GM18502 (cell line): Measurements from ENCODE around the gene C6orf62.
A peak's percentile ranks its signal among the peaks of the same experiment; 100 is the strongest.
"Not testable (repeated sequence)": the region's sequence is repeated elsewhere in the genome, so short reads cannot be mapped to it uniquely, and the experiment has no call there.

Experiments
- ATAC-seq: cut with Tn5 transposase; IDR thresholded peaks from one replicate; pipeline ENCODE4 v1.9.1; 2021; ENCODE audit warnings: mild to moderate bottlenecking; ENCODE audit not compliant: unreplicated experiment, poor library complexity

Gene C6orf62

GRCh38 chr6:24702720-24703282 is 16.2 kb downstream of the C6orf62 start:
- ATAC-seq = no peak

- no peak for ATAC-seq
These were observed 19.2 kb downstream of the C6orf62 start for GRCh38 chr6:24699521-24700359.

DNA sequence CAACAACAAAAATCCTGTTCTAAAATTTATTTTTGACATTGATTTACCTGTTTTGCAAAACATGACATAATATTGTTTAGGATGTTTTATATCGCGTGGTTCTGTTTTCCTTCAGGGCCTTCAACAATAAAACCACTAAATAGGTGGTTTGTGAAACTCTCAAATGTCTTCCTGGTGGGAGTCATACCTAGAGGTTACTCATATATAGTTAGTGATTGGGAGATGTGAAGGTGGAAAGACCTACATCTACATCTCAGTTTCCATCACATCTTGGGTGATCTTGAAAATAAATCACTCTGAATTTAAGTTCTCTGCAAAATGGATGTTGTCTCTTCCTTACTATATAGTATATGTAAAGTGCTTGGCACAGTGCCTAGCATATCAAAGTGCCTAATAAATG is 22.9 kb downstream of the C6orf62 start:
- ATAC-seq = no peak

- peak; percentile 78 for ATAC-seq
These were observed 23.3 kb downstream of the C6orf62 start for GRCh38 chr6:24695635-24696034.

- ATAC-seq = no peak
These were observed 24.8 kb downstream of the C6orf62 start for GRCh38 chr6:24694198-24694597.

DNA sequence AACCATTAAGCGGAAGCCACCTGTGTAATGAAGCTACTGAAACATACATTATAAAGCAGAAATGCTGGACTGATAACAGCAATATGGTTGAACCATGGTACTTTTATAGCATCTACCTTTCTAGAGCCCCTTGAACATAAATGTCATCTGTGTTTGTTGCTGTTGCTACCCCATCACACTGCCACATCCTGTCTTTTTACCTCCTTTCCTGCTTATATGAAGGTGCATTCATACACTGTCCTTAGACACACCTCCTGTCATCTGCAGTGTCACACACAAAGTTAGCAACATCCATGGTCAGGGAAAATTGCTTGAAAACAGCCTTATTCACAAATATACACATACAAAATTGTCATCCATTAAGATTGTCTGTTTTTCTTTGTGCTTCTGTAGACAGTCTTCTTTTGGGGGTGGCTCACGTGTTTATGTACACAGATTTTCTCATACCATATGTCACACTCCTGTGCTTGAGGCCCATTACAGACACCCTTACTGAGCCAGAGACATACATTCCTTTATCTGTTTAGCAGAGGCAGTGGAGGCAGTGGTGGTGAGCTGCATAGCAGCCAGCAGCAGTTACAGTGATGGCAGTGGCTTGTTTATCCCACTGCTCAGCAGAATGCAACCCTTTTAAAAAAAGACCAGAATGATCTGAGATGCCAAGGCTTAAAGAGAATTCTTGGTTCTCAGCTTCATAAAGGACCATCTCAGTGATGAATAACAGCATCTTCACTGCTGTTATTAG is 25.9 kb downstream of the C6orf62 start:
- no peak for ATAC-seq

- no peak for ATAC-seq
These were observed 26.5 kb downstream of the C6orf62 start for GRCh38 chr6:24692415-24692814.

GRCh38 chr6:24692003-24692402 is 27.0 kb downstream of the C6orf62 start:
- ATAC-seq = no peak

GRCh38 chr6:24691550-24691949 is 27.4 kb downstream of the C6orf62 start:
- ATAC-seq = no peak

- ATAC-seq = no peak
These were observed 28.4 kb downstream of the C6orf62 start for GRCh38 chr6:24690593-24690992.

- no peak for ATAC-seq
These were observed 29.0 kb downstream of the C6orf62 start for GRCh38 chr6:24689964-24690363.

DNA sequence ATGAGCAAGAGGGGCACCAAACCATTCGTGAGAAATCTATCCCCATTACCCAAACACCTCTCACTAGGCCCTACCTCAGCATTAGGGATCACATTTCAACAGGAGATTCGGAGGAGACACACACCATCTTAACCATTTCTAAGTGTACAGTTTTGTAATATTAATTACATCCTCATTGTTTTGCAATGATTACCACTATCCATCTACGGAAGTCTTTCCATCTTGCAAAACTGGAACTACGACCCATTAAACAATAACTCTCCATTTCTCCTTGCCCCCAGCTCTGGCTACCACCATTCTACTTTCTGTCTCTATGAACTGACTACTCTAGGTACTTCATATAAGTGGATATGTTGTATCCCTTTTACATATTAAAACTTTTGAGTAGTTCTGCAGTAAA is 32.0 kb downstream of the C6orf62 start:
- ATAC-seq = no peak

GRCh38 chr6:24686408-24686807 is 32.5 kb downstream of the C6orf62 start:
- ATAC-seq = no peak

- ATAC-seq = no peak
These were observed 35.4 kb downstream of the C6orf62 start for GRCh38 chr6:24683297-24684296.

GRCh38 chr6:24680582-24680981 is 38.4 kb downstream of the C6orf62 start:
- ATAC-seq = no peak

DNA sequence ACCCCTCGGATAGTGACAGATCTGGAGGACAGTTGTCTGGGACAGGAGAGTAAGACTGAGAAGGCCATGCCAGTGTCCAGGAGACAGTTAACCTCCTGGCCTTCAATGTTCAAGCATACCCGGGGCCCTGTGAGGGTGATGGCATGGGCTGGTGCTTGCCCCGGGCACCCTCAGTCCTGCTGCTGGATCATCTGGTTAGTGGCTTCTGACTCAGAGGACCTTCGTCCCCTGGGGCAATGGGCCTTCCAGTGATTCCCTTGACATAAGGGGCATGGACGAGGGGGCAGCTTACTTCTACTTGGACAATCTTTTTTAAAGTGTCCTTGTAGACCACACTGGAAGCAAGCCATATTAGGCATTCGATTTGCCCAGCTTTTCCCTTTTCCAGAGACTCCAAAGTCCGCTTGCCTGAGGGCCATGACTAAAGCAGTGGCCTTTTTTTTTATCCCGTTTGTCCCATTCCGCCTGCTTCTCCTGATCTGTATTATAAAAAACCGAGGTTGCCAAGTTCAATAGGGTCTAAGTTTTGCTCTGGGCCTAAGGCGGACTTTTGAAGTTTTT is 40.1 kb downstream of the C6orf62 start:
- ATAC-seq = not testable (repeated sequence)

- ATAC-seq = no peak
These were observed 45.3 kb downstream of the C6orf62 start for GRCh38 chr6:24673625-24674024.

DNA sequence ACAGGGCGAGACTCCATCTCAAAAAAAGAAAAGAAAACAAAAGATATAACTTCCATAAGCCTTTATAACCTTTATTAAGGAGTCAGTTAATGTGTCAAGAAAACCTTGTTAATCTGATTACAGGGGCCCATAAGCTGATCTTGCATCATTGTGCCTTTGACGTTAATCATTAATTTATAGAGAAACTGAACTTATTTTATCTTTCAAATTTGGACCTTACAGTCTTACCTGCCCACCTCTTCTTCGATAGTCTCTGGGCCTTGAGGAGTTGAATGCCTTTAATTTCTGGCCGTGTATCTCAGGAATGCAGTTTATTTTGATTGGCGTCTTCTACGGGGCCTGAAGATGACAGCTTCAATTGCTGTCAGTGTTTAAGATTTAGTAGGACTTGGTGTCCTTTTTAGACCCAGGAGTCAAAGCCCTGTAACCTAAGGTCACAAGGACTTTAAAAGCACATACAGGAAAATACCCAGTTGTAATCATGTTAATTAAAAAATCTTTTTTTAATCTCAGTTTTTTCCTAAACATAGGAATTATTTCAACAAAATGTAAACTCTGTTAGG is 46.3 kb downstream of the C6orf62 start:
- no peak for ATAC-seq

- not testable (repeated sequence) for ATAC-seq
These were observed 47.9 kb downstream of the C6orf62 start for GRCh38 chr6:24671077-24671476.
